GM19468 (cell line): ENCODE results near the gene RIMBP2.
"Not testable (repeated sequence)": the region's sequence is repeated elsewhere in the genome, so short reads cannot be mapped to it uniquely, and the experiment has no call there.

Source experiments
- ATAC-seq: cut with Tn5 transposase; IDR thresholded peaks from one replicate; pipeline ENCODE4 v1.9.1; 2021; ENCODE audit warnings: mild to moderate bottlenecking, moderate library complexity, moderate number of reproducible peaks; ENCODE audit not compliant: unreplicated experiment; ENCODE audit errors: extremely low read depth

RIMBP2 gene

GRCh38 chr12:130715998-130716968 lies at the start of gene RIMBP2:
Gene RIMBP2, minus strand, starts transcription at chr12:130716299. Its CDS starts 237,286 bp downstream, at chr12:130479013.
- ATAC-seq = no peak

GRCh38 chr12:130765186-130765659 lies 49.1 kb upstream of the RIMBP2 start:
- no peak for ATAC-seq

GRCh38 chr12:130764475-130765185 lies 48.5 kb upstream of the RIMBP2 start:
- ATAC-seq = no peak

DNA sequence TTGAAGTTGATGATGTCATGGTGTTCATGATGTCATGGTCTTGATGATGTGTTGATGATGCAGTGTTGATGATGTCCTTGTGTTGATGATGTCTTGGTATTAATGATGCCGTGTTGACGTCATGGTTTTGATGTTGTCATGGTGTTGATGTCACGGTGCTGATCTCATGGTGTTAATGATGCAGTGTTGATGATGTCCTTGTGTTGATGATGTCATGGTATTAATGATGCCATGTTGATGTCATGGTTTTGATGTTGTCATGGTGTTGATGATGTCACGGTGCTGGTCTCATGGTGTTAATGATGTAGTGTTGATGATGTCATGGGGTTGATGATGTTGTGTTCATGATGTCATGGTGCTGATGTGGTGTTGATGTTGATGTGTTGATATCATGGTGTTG lies 48.0 kb upstream of the RIMBP2 start:
- ATAC-seq = no peak

- no peak for ATAC-seq
Observed at GRCh38 chr12:130762319-130762675, 46.2 kb upstream of the RIMBP2 start.

GRCh38 chr12:130761537-130762318 lies 45.6 kb upstream of the RIMBP2 start:
- no peak for ATAC-seq

DNA sequence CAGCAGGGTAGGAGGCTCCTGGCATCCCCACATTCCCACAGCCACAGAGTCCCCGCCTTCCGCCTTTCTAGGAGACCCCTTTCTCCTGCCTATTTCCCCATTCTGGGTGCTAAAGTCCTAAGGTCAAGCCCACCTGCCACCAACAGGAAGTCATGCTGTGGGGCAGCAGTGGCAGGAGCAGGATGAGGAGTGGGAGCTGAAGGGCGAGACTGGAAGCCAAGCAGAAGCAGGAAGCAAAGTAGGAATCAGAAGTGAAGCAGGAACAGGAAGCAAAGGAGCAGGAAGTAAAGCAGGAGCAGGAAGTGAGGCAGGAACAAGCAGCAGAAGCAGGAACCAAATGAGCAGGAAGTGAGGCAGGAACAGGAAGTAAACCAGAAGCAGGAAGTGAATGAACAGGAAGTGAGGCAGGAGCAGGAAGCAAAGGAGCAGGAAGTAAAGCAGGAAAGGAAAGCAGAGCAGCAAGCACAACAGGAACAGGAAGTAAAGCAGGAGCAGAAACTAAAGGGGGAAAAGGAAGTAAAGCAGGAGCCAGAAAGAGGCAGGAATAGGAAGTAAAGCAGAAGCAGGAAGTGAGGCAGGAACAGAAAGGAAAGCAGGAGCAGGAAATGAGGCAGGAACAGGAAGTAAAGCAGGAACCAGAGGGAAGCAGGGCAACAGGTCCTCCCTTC lies 38.3 kb upstream of the RIMBP2 start:
- ATAC-seq = no peak

DNA sequence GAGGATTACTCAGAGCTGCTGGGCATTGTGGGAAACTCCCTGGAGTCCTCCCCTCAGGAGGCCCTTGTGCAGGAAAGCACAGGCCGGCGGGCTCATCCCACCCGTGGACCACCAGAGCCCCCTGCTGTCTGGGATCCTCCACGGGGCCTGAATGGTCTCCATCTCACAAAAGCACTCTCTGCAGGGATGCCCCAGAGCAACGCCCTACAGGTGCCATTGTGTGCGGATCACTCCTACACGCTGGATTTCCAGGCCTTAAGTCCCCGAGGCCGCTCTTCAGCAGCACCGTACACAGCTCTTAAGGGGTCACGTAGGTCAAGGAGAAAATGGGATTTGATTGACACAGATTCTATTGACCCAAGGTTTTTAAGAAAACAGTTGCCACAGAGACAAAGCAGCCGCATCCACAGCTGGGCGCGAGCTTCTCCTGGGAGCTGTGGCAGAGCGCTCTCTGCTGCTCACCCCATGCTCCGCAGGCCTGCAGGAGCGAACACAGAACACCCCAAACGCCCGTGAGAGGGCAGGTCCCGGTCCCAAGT lies 36.7 kb upstream of the RIMBP2 start:
- ATAC-seq = no peak

- ATAC-seq = not testable (repeated sequence)
Observed at GRCh38 chr12:130752037-130752436, 35.9 kb upstream of the RIMBP2 start.

DNA sequence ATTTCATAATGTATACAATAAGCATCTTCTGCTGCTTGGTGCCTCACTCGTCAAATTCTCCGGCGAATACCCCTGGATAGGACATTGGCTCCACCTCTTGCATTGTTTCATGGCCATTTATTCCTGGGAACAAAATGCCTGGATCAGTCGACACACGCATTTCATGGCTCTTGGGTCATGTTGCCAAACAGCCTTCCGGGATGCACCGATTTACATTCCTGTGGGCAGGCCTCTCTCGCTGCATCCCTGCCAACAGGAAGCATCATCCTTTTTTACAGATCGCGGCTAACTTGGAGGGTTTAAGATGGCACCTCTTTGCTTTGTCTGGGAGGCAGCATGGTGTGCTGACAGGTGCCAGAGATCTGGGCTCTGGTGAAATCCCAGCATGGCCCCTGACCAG lies 32.7 kb upstream of the RIMBP2 start:
- ATAC-seq = no peak

- ATAC-seq = peak; percentile 88
Observed at GRCh38 chr12:130747867-130748740, 32.0 kb upstream of the RIMBP2 start.

GRCh38 chr12:130746546-130746945 lies 30.4 kb upstream of the RIMBP2 start:
- no peak for ATAC-seq

DNA sequence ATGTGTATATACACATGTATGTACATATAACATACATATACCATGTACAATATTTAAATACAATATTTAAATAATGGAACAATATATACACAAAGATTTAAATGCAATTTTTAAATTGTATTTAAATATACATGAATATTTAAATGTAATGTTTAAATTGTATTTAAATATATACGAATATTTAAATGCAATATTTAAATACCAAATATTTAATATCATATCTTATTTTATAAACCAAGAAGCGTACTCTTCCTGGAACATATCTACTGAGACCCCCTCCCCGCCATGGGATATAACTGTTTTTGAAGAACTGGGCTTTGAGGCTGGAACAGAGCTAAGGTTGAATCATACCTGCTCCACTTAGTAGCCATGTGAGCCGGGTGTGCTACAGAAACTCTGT lies 29.8 kb upstream of the RIMBP2 start:
- ATAC-seq = no peak

GRCh38 chr12:130744274-130744673 lies 28.2 kb upstream of the RIMBP2 start:
- ATAC-seq = no peak

DNA sequence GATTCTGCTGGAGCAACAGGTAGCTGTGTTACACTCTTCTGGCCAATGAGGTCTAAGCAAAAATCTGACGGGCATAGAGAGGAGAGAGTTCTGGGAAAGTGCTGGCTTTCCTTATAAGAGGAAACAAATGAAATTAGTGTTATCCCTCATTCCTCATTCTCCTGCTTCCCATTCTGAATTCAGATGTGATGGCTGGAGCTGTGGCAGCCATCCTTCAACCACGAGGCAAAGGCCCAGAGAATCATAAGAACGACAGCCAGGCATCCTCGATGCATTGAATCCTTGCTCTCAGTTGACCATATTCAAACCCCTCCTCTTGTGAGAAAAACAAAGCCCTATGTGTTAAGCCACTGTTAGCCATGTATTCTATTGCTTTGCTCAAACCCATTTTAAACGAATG lies 27.5 kb upstream of the RIMBP2 start:
- ATAC-seq = no peak

GRCh38 chr12:130743176-130743575 lies 27.1 kb upstream of the RIMBP2 start:
- ATAC-seq = no peak

DNA sequence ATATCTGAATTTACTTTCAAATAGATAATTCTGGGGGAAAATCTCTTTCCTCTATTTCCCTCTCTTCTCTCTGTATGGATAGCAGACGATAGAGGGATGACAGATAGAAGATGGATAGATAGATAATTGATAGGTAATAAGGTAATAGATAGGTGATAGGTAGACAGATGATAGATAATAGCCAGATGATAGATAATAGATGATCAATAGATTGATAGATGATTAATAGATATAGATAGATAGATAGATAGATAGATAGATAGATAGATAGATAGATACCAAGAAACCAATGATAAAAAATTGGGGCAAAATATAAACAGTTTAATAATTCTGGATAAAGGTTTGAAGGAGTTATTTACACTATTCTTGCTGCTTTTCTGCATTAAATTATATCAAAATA lies 26.6 kb upstream of the RIMBP2 start:
- ATAC-seq = no peak

DNA sequence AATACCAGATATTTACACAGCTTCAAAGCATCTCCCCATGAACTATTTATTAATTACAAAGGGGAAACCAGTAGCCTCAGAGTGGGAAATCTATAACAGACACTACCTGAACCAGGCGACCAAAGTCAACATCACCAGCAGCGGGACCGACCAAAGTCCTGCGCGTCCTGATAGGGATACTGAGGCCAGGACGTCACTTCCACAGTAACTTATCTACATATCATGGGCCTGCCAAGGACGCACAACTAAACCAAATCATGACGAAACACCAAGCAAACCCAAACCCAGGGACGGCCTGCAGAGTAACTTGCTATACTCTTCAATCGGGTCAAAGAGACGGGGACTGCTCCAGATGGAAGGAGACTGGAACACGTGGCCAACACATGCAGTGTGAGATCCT lies 26.0 kb upstream of the RIMBP2 start:
- no peak for ATAC-seq

DNA sequence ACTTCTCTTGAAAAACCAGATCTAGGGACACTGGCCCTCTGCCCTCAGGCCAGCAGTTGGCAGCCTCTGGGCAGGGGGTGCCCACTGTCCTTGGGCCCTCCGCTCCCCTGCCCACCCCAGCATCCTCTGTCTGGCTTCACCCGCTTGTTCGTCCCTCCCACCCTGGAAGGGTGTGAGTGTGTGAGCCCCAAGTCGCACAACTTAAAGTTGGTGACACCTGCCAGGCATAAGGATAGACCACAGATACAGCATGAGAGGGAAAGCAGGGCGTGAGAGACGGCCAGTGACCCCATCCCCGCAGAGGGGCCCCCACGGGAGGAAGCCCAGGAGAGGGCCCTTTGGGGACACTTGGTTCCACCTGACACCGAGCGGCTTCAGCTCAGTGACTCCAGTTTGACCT lies 23.5 kb upstream of the RIMBP2 start:
- ATAC-seq = no peak
